HEK293 (cell line): ENCODE measurements around the gene CCDC88C.

Source experiments
- REST ChIP-seq: fragments of 450-650 bp; formaldehyde crosslinking; IDR thresholded peaks from 2 replicates; pipeline ENCODE4 v1.5.1; 2016; ENCODE audit warnings: missing biosample characterization, missing genetic modification characterization
- TF ChIP-seq, protein P1 (sequence below): fragments of 450-650 bp; formaldehyde crosslinking; IDR thresholded peaks from 2 replicates; pipeline ENCODE4 v1.5.1; 2016; ENCODE audit warnings: missing biosample characterization, missing genetic modification characterization
- TF ChIP-seq, protein P2 (sequence below): fragments of 450-650 bp; formaldehyde crosslinking; IDR thresholded peaks from 2 replicates; pipeline ENCODE4 v1.5.1; 2016; ENCODE audit warnings: missing biosample characterization, missing genetic modification characterization

- no peak for TF ChIP-seq REST
- TF ChIP-seq, protein P1, sequence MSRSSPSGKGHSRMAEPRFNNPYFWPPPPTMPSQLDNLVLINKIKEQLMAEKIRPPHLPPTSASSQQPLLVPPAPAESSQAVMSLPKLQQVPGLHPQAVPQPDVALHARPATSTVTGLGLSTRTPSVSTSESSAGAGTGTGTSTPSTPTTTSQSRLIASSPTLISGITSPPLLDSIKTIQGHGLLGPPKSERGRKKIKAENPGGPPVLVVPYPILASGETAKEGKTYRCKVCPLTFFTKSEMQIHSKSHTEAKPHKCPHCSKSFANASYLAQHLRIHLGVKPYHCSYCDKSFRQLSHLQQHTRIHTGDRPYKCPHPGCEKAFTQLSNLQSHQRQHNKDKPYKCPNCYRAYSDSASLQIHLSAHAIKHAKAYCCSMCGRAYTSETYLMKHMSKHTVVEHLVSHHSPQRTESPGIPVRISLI (tag by site-specific recombination) = no peak
- TF ChIP-seq, protein P2, sequence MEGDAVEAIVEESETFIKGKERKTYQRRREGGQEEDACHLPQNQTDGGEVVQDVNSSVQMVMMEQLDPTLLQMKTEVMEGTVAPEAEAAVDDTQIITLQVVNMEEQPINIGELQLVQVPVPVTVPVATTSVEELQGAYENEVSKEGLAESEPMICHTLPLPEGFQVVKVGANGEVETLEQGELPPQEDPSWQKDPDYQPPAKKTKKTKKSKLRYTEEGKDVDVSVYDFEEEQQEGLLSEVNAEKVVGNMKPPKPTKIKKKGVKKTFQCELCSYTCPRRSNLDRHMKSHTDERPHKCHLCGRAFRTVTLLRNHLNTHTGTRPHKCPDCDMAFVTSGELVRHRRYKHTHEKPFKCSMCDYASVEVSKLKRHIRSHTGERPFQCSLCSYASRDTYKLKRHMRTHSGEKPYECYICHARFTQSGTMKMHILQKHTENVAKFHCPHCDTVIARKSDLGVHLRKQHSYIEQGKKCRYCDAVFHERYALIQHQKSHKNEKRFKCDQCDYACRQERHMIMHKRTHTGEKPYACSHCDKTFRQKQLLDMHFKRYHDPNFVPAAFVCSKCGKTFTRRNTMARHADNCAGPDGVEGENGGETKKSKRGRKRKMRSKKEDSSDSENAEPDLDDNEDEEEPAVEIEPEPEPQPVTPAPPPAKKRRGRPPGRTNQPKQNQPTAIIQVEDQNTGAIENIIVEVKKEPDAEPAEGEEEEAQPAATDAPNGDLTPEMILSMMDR = no peak
Observed at GRCh38 chr14:91329486-91330014, 88.1 kb downstream of the CCDC88C start.
